HepG2 (cell line): Measurements from ENCODE around the gene MLLT10. TPM values are rescaled to one million over a fixed set of nuclear protein-coding genes. Genes with fewer than 3 reads are reported as not detected.
A peak's percentile ranks its signal among the peaks of the same experiment; 100 is the strongest.

ENCODE experiments used
- ATF7-NPFF ChIP-seq: sonication (generic); formaldehyde crosslinking; IDR thresholded peaks from 2 replicates; pipeline ENCODE4 v1.8.1; 2023; ENCODE audit warnings: mild to moderate bottlenecking, low read depth, missing genetic modification reagents, moderate library complexity
- BATF2 ChIP-seq: sonication (generic); formaldehyde crosslinking; IDR thresholded peaks from 2 replicates; pipeline ENCODE4 v1.8.0; 2022; ENCODE audit warnings: mild to moderate bottlenecking, missing genetic modification reagents, moderate library complexity
- BCL6 ChIP-seq: IDR thresholded peaks from 2 replicates; pipeline ENCODE4 v1.6.1; 2016; ENCODE audit warnings: missing genetic modification reagents, missing compliant biosample characterization
- DRAP1 ChIP-seq: IDR thresholded peaks from 2 replicates; pipeline ENCODE4 v1.6.1; 2016; ENCODE audit warnings: missing genetic modification reagents, missing compliant biosample characterization
- FOXA3 ChIP-seq: IDR thresholded peaks from 2 replicates; pipeline ENCODE4 v1.6.1; 2016; ENCODE audit warnings: missing genetic modification reagents, missing compliant biosample characterization
- HMGXB3 ChIP-seq: sonication (generic); formaldehyde crosslinking; IDR thresholded peaks from 2 replicates; pipeline ENCODE4 v1.4.0; 2020; ENCODE audit warnings: missing genetic modification reagents, borderline replicate concordance
- KDM1A ChIP-seq: IDR thresholded peaks from 2 replicates; pipeline ENCODE4 v1.6.1; 2016; ENCODE audit warnings: missing compliant biosample characterization
- NCOR1 ChIP-seq: fragments of 200-600 bp; sonication (generic); IDR thresholded peaks from 2 replicates; pipeline ENCODE4 v1.7.0; 2017; ENCODE audit warnings: antibody characterized with exemption, low read length, borderline replicate concordance
- NR2F1 ChIP-seq, 2 experiments: fragments of 450-650 bp in 1 of 2; formaldehyde crosslinking in 1 of 2; IDR thresholded peaks; 2 replicates each; pipeline versions ENCODE4 v1.5.0 to v1.6.1; 2016 to 2020; ENCODE audit warnings: mild to moderate bottlenecking in 1 of 2, missing compliant biosample characterization in 1 of 2, missing genetic modification reagents in 1 of 2, moderate library complexity in 1 of 2
- PRDM10 ChIP-seq: sonication (generic); formaldehyde crosslinking; IDR thresholded peaks from 2 replicates; pipeline ENCODE4 v1.4.0; 2020; ENCODE audit warnings: low read depth, missing genetic modification reagents
- PRPF4 ChIP-seq: fragments of 200-400 bp; formaldehyde crosslinking; IDR thresholded peaks from 2 replicates; pipeline ENCODE4 v1.6.1; 2016; ENCODE audit warnings: low read length, low read depth; ENCODE audit not compliant: poor library complexity, severe bottlenecking
- RAD51 ChIP-seq: fragments of 450-650 bp; IDR thresholded peaks from 2 replicates; pipeline ENCODE4 v1.6.1; 2016; ENCODE audit warnings: borderline replicate concordance
- SMARCC2 ChIP-seq: fragments of 450-650 bp; IDR thresholded peaks from 2 replicates; pipeline ENCODE4 v1.6.1; 2017; ENCODE audit warnings: antibody characterized with exemption, mild to moderate bottlenecking
- TMF1 ChIP-seq: sonication (generic); formaldehyde crosslinking; IDR thresholded peaks from 2 replicates; pipeline ENCODE4 v1.8.1; 2022; ENCODE audit warnings: low read depth, missing genetic modification reagents
- ZKSCAN5 ChIP-seq: sonication (generic); formaldehyde crosslinking; IDR thresholded peaks from 2 replicates; pipeline ENCODE4 v1.5.1; 2020; ENCODE audit warnings: mild to moderate bottlenecking, missing genetic modification reagents
- ZNF124 ChIP-seq: sonication (generic); formaldehyde crosslinking; IDR thresholded peaks from 2 replicates; pipeline ENCODE4 v1.4.0; 2020; ENCODE audit warnings: missing genetic modification reagents
- ZNF496 ChIP-seq: sonication (generic); formaldehyde crosslinking; IDR thresholded peaks from 2 replicates; pipeline ENCODE4 v1.8.1; 2023; ENCODE audit warnings: mild to moderate bottlenecking, moderate library complexity, missing genetic modification reagents; ENCODE audit not compliant: insufficient replicate concordance
- ZNF547 ChIP-seq: sonication (generic); formaldehyde crosslinking; IDR thresholded peaks from 2 replicates; pipeline ENCODE4 v1.5.1; 2020; ENCODE audit warnings: mild to moderate bottlenecking, missing genetic modification reagents
- ZNF563 ChIP-seq: sonication (generic); formaldehyde crosslinking; IDR thresholded peaks from 2 replicates; pipeline ENCODE4 v1.8.0; 2022; ENCODE audit warnings: mild to moderate bottlenecking, moderate library complexity, missing genetic modification reagents
- polyA plus RNA-seq, 8 experiments: library from polyadenylated mRNA; depleted of rRNA in 3 of 8; stranded (reverse) in 7 of 8; unstranded in 1 of 8; fragments of >200 nt; fragmentation: Illumina TruSeq in 4 of 8; extraction: Trizol in 4 of 8; gene quantifications; 2 replicates each; pipeline versions ENCODE4 v1.2.1 to v1.2.3, GENCODE V29; 2011 to 2016; ENCODE audit warnings: low read depth in 4 of 8, missing spikeins in 1 of 8, mixed read lengths in 1 of 8; ENCODE audit not compliant: insufficient read depth in 1 of 8
- total RNA-seq, 5 experiments: library from RNA; depleted of rRNA; stranded (reverse); fragments of >200 nt; fragmentation: Illumina TruSeq; extraction: Trizol; gene quantifications; 2 replicates each; pipeline ENCODE4 v1.2.3, GENCODE V29; 2016; ENCODE audit warnings: low read depth in 1 of 5

MLLT10 gene
- total and polyA plus RNA-seq, 2 of the 13 experiments (the other 11 are each of a cell fraction or from before 2014, with no cell fraction given) = 51.3 to 84.1 TPM

- TF ChIP-seq PRPF4 = peak; percentile 69
- TF ChIP-seq SMARCC2 = no peak
- no peak for TF ChIP-seq DRAP1 (CRISPR knock-in tag)
- TF ChIP-seq NCOR1 = no peak
- TF ChIP-seq ZNF124 (CRISPR knock-in tag) = peak; percentile 60; the same call in 1 of the 2 replicates
- peak; percentile 79; the same call in 1 of the 2 replicates for TF ChIP-seq BATF2
- 0 out of 2 replicates have a peak, but pooled peaks have one; percentile 49 for TF ChIP-seq ATF7-NPFF (CRISPR knock-in tag)
- TF ChIP-seq PRDM10 (CRISPR knock-in tag) = no peak
- no peak for TF ChIP-seq ZKSCAN5
- no peak for TF ChIP-seq ZNF547 (CRISPR knock-in tag)
- no peak for TF ChIP-seq KDM1A
- TF ChIP-seq HMGXB3 = no peak
- TF ChIP-seq ZNF496 (CRISPR knock-in tag) = no peak
- 0 out of 2 replicates have a peak, but pooled peaks have one; percentile 7 for TF ChIP-seq BCL6 (CRISPR knock-in tag)
- TF ChIP-seq RAD51 = no peak
- peak; percentile 5; the same call in 1 of the 2 replicates for TF ChIP-seq FOXA3 (CRISPR knock-in tag)
- TF ChIP-seq NR2F1 (CRISPR knock-in tag; IDR thresholded peaks at IDR 0.05) = peak in 1 of 2 experiments; percentile 44; a peak in 1 of 4 replicates
- no peak for TF ChIP-seq ZNF563 (CRISPR knock-in tag)
- TF ChIP-seq TMF1 (CRISPR knock-in tag) = peak; percentile 68; the same call in 1 of the 2 replicates
Observed at GRCh38 chr10:21494191-21495001, 39.6 kb upstream of the MLLT10 start (continued).
